ENCODE results near the gene TLDC2.
"Not testable (repeated sequence)": the region's sequence is repeated elsewhere in the genome, so short reads cannot be mapped to it uniquely, and the experiment has no call there.

Gene TLDC2

GRCh38 chr20:36839150-36839549 lies 36.8 kb upstream of the TLDC2 start:
- ATAC-seq (replicated peaks; ENCODE audit: extremely low read depth, poor library complexity, severe bottlenecking) = no peak
- Mint-ChIP-seq H3K4me3 (no peak overlapping the region), H3K4me1 (peaks cover 20% of the 10 kb centered on the region), H3K27me3 (no peaks in the 10 kb centered on the region), H3K9me3 (no peaks in the 10 kb centered on the region), H3K27ac (ENCODE audit: low read depth) (no peak overlapping the region), H3K36me3 (ENCODE audit: insufficient read depth) (peaks cover 2% of the 10 kb centered on the region)
- DNase-seq (ENCODE audit: low spot score in 2 of 2) = no peak

- DNase-seq (ENCODE audit: low spot score in 2 of 2); H3K36me3 Mint-ChIP-seq (ENCODE audit: insufficient read depth); H3K27ac Mint-ChIP-seq (ENCODE audit: low read depth); H3K9me3 Mint-ChIP-seq; H3K27me3 Mint-ChIP-seq; H3K4me3 Mint-ChIP-seq; ATAC-seq (replicated peaks; ENCODE audit: extremely low read depth, poor library complexity, severe bottlenecking): not testable (repeated sequence)
- H3K4me1 Mint-ChIP-seq = peaks cover 12% of the 10 kb centered on the region
Measured at GRCh38 chr20:36841030-36841429, 34.9 kb upstream of the TLDC2 start.

- ATAC-seq (replicated peaks; ENCODE audit: extremely low read depth, poor library complexity, severe bottlenecking) (no peak), DNase-seq (ENCODE audit: low spot score in 2 of 2) (no peak)
- no peaks in the 10 kb centered on the region for H3K27me3 Mint-ChIP-seq
- no peak overlapping the region for H3K4me3 Mint-ChIP-seq
- peaks cover 2% of the 10 kb centered on the region for H3K36me3 Mint-ChIP-seq (ENCODE audit: insufficient read depth)
- H3K27ac Mint-ChIP-seq (ENCODE audit: low read depth) = no peak overlapping the region
- peaks cover 11% of the 10 kb centered on the region for H3K4me1 Mint-ChIP-seq
- H3K9me3 Mint-ChIP-seq = no peaks in the 10 kb centered on the region
Measured at GRCh38 chr20:36845288-36845971, 30.5 kb upstream of the TLDC2 start.

- peaks cover 2% of the 10 kb centered on the region for H3K36me3 Mint-ChIP-seq (ENCODE audit: insufficient read depth)
- H3K9me3 Mint-ChIP-seq = no peaks in the 10 kb centered on the region
- no peak overlapping the region for H3K4me3 Mint-ChIP-seq
- ATAC-seq (replicated peaks; ENCODE audit: extremely low read depth, poor library complexity, severe bottlenecking) (no peak), DNase-seq (ENCODE audit: low spot score in 2 of 2) (no peak)
- no peaks in the 10 kb centered on the region for H3K27me3 Mint-ChIP-seq
- H3K4me1 Mint-ChIP-seq = peaks cover 6% of the 10 kb centered on the region
- H3K27ac Mint-ChIP-seq (ENCODE audit: low read depth) = no peak overlapping the region
Measured at GRCh38 chr20:36847009-36847709, 28.8 kb upstream of the TLDC2 start.

GRCh38 chr20:36847710-36848040 lies 28.3 kb upstream of the TLDC2 start:
- no peak for DNase-seq (ENCODE audit: low spot score in 2 of 2)
- Mint-ChIP-seq H3K4me3 (no peak overlapping the region), H3K36me3 (ENCODE audit: insufficient read depth) (peaks cover 2% of the 10 kb centered on the region), H3K27me3 (no peaks in the 10 kb centered on the region), H3K4me1 (peaks cover 6% of the 10 kb centered on the region), H3K27ac (ENCODE audit: low read depth) (no peak overlapping the region), H3K9me3 (no peaks in the 10 kb centered on the region)
- ATAC-seq (replicated peaks; ENCODE audit: extremely low read depth, poor library complexity, severe bottlenecking) = no peak

- Mint-ChIP-seq H3K4me3 (no peak overlapping the region), H3K4me1 (peaks cover 5% of the 10 kb centered on the region), H3K27me3 (no peaks in the 10 kb centered on the region), H3K27ac (ENCODE audit: low read depth) (no peak overlapping the region), H3K36me3 (ENCODE audit: insufficient read depth) (peaks cover 2% of the 10 kb centered on the region), H3K9me3 (no peaks in the 10 kb centered on the region)
- DNase-seq (ENCODE audit: low spot score in 2 of 2) (no peak), ATAC-seq (replicated peaks; ENCODE audit: extremely low read depth, poor library complexity, severe bottlenecking) (no peak)
Measured at GRCh38 chr20:36848078-36848660, 27.8 kb upstream of the TLDC2 start.

GRCh38 chr20:36848677-36849076 lies 27.3 kb upstream of the TLDC2 start:
- ATAC-seq (replicated peaks; ENCODE audit: extremely low read depth, poor library complexity, severe bottlenecking) = no peak
- Mint-ChIP-seq H3K27me3 (no peaks in the 10 kb centered on the region), H3K4me1 (no peaks in the 10 kb centered on the region)

GRCh38 chr20:36849333-36850065 lies 26.4 kb upstream of the TLDC2 start:
- H3K4me1 Mint-ChIP-seq = no peaks in the 10 kb centered on the region

More at GRCh38 chr20:36848677-36849076, 27.3 kb upstream of the TLDC2 start:
- peaks cover 3% of the 10 kb centered on the region for H3K36me3 Mint-ChIP-seq (ENCODE audit: insufficient read depth)
- DNase-seq (ENCODE audit: low spot score in 2 of 2) = no peak
- no peak overlapping the region for H3K4me3 Mint-ChIP-seq
- no peak overlapping the region for H3K27ac Mint-ChIP-seq (ENCODE audit: low read depth)
- H3K9me3 Mint-ChIP-seq = no peaks in the 10 kb centered on the region

GRCh38 chr20:36850759-36851158 lies 25.2 kb upstream of the TLDC2 start:
- ATAC-seq (replicated peaks; ENCODE audit: extremely low read depth, poor library complexity, severe bottlenecking) (no peak), DNase-seq (ENCODE audit: low spot score in 2 of 2) (no peak)
- Mint-ChIP-seq H3K27me3 (no peaks in the 10 kb centered on the region), H3K27ac (ENCODE audit: low read depth) (no peak overlapping the region), H3K4me1 (no peaks in the 10 kb centered on the region), H3K36me3 (ENCODE audit: insufficient read depth) (peaks cover 3% of the 10 kb centered on the region), H3K4me3 (no peak overlapping the region), H3K9me3 (no peaks in the 10 kb centered on the region)

More at GRCh38 chr20:36849333-36850065, 26.4 kb upstream of the TLDC2 start:
- peaks cover 3% of the 10 kb centered on the region for H3K36me3 Mint-ChIP-seq (ENCODE audit: insufficient read depth)
- no peaks in the 10 kb centered on the region for H3K27me3 Mint-ChIP-seq
- ATAC-seq (replicated peaks; ENCODE audit: extremely low read depth, poor library complexity, severe bottlenecking) (no peak), DNase-seq (ENCODE audit: low spot score in 2 of 2) (no peak)
- H3K27ac Mint-ChIP-seq (ENCODE audit: low read depth) = no peak overlapping the region
- H3K9me3 Mint-ChIP-seq = no peaks in the 10 kb centered on the region
- no peak overlapping the region for H3K4me3 Mint-ChIP-seq

- DNase-seq (ENCODE audit: low spot score in 2 of 2) = no peak
- Mint-ChIP-seq H3K36me3 (ENCODE audit: insufficient read depth) (peaks cover 3% of the 10 kb centered on the region), H3K4me1 (peaks cover 5% of the 10 kb centered on the region), H3K27me3 (no peaks in the 10 kb centered on the region), H3K9me3 (no peaks in the 10 kb centered on the region), H3K4me3 (no peak overlapping the region), H3K27ac (ENCODE audit: low read depth) (no peak overlapping the region)
- ATAC-seq (replicated peaks; ENCODE audit: extremely low read depth, poor library complexity, severe bottlenecking) = no peak
Measured at GRCh38 chr20:36851490-36851889, 24.4 kb upstream of the TLDC2 start.

GRCh38 chr20:36852187-36852586 lies 23.8 kb upstream of the TLDC2 start:
- ATAC-seq (replicated peaks; ENCODE audit: extremely low read depth, poor library complexity, severe bottlenecking) (no peak), DNase-seq (ENCODE audit: low spot score in 2 of 2) (no peak)
- H3K9me3 Mint-ChIP-seq = no peaks in the 10 kb centered on the region
- H3K36me3 Mint-ChIP-seq (ENCODE audit: insufficient read depth) = peaks cover 1% of the 10 kb centered on the region
- H3K27ac Mint-ChIP-seq (ENCODE audit: low read depth) = no peak overlapping the region
- H3K27me3 Mint-ChIP-seq = no peaks in the 10 kb centered on the region
- peaks cover 9% of the 10 kb centered on the region for H3K4me1 Mint-ChIP-seq
- H3K4me3 Mint-ChIP-seq = no peak overlapping the region

- Mint-ChIP-seq H3K27me3 (no peaks in the 10 kb centered on the region), H3K9me3 (no peaks in the 10 kb centered on the region), H3K27ac (ENCODE audit: low read depth) (no peak overlapping the region), H3K36me3 (ENCODE audit: insufficient read depth) (peaks cover 1% of the 10 kb centered on the region), H3K4me3 (no peak overlapping the region), H3K4me1 (peaks cover 11% of the 10 kb centered on the region)
- DNase-seq (ENCODE audit: low spot score in 2 of 2) (no peak), ATAC-seq (replicated peaks; ENCODE audit: extremely low read depth, poor library complexity, severe bottlenecking) (no peak)
Measured at GRCh38 chr20:36854348-36855240, 21.3 kb upstream of the TLDC2 start.
